ENCODE results near the gene ZKSCAN2. TPM values are rescaled to one million over a fixed set of nuclear protein-coding genes. Genes with fewer than 3 reads are reported as not detected.

Gene ZKSCAN2
- total RNA-seq, 4 donors from 2014 or later = 3.5 to 4.4 (median 3.9) TPM

- no peak for DNase-seq (ENCODE audit: low spot score)
- ATAC-seq (ENCODE audit: low FRiP score) = no peak
- TF ChIP-seq CTCF (IDR thresholded peaks at IDR 0.05) = no peak
These were observed 40.5 kb downstream of the ZKSCAN2 start for GRCh38 chr16:25217112-25217511.

- DNase-seq (ENCODE audit: low spot score) (no peak), ATAC-seq (ENCODE audit: low FRiP score) (no peak)
- no peak for TF ChIP-seq CTCF (IDR thresholded peaks at IDR 0.05)
These were observed 43.8 kb downstream of the ZKSCAN2 start for GRCh38 chr16:25213709-25214397.

GRCh38 chr16:25212636-25213035, 45.0 kb downstream of the ZKSCAN2 start:
- no peak for TF ChIP-seq CTCF (IDR thresholded peaks at IDR 0.05)
- DNase-seq (ENCODE audit: low spot score) = no peak
- ATAC-seq (ENCODE audit: low FRiP score) = no peak

- ATAC-seq (ENCODE audit: low FRiP score) (no peak), DNase-seq (ENCODE audit: low spot score) (no peak)
- TF ChIP-seq CTCF (IDR thresholded peaks at IDR 0.05) = no peak
These were observed 46.9 kb downstream of the ZKSCAN2 start for GRCh38 chr16:25210758-25211157.

GRCh38 chr16:25199457-25199856, 58.2 kb downstream of the ZKSCAN2 start:
- DNase-seq (ENCODE audit: low spot score) (no peak), ATAC-seq (ENCODE audit: low FRiP score) (no peak)
- no peak for TF ChIP-seq CTCF (IDR thresholded peaks at IDR 0.05)

GRCh38 chr16:25198021-25198420, 59.6 kb downstream of the ZKSCAN2 start:
- no peak for DNase-seq (ENCODE audit: low spot score)
- TF ChIP-seq CTCF (IDR thresholded peaks at IDR 0.05) = no peak
- no peak for ATAC-seq (ENCODE audit: low FRiP score)

GRCh38 chr16:25194273-25194878, 63.3 kb downstream of the ZKSCAN2 start:
- DNase-seq (ENCODE audit: low spot score) (no peak), ATAC-seq (ENCODE audit: low FRiP score) (no peak)
- TF ChIP-seq CTCF (IDR thresholded peaks at IDR 0.05) = no peak

Data from omental fat pad (tissue), 4 donors.